D721Med (cell line): ENCODE measurements around the gene CPXM2.

Experiments
- DNase-seq: peaks from one replicate; pipeline ENCODE4 v3.0.0; 2011; ENCODE audit warnings: low spot score; ENCODE audit not compliant: insufficient read length
- FAIRE-seq: peaks from 2 replicates; lab custom pipeline; 2011; peaks lifted over from hg19 to GRCh38; lab: Jason Lieb, UNC
- TF ChIP-seq, protein P1 (sequence below): IDR thresholded peaks from 2 replicates; pipeline ENCODE4 v1.5.1; 2012; ENCODE audit warnings: mild to moderate bottlenecking, control low read depth; ENCODE audit not compliant: insufficient read depth; ENCODE audit errors: missing control alignments

The CPXM2 gene

DNA sequence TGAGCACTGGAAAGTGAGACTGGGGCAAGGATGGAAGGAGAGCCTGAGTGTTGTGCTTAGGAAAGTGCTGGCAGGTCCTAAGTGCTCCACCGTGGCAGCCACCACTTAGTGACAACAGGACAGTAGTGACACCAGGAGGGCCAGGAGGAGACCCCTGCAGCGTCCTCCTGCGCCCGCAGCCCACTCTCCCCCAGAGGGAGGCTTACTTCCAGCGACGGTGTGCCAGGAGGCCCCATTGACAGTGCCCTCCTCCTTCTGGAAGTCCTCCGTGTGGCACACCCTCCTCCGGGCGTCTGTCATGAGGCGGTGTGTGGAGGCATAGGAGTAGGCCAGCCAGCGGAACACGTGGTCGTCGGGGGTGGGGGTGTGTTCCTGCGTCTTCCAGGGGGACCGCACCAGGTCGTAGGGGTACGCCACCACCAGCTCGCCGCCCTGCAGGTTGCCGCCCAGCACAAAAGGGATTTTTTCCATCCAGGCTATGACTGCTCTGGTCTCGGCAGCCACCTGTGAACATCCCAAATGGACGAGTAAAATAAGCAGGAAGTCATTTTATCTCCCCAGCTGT is 129.9 kb downstream of the CPXM2 start:
- no peak for DNase-seq
- FAIRE-seq = no peak
- TF ChIP-seq, protein P1, sequence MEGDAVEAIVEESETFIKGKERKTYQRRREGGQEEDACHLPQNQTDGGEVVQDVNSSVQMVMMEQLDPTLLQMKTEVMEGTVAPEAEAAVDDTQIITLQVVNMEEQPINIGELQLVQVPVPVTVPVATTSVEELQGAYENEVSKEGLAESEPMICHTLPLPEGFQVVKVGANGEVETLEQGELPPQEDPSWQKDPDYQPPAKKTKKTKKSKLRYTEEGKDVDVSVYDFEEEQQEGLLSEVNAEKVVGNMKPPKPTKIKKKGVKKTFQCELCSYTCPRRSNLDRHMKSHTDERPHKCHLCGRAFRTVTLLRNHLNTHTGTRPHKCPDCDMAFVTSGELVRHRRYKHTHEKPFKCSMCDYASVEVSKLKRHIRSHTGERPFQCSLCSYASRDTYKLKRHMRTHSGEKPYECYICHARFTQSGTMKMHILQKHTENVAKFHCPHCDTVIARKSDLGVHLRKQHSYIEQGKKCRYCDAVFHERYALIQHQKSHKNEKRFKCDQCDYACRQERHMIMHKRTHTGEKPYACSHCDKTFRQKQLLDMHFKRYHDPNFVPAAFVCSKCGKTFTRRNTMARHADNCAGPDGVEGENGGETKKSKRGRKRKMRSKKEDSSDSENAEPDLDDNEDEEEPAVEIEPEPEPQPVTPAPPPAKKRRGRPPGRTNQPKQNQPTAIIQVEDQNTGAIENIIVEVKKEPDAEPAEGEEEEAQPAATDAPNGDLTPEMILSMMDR = no peak

DNA sequence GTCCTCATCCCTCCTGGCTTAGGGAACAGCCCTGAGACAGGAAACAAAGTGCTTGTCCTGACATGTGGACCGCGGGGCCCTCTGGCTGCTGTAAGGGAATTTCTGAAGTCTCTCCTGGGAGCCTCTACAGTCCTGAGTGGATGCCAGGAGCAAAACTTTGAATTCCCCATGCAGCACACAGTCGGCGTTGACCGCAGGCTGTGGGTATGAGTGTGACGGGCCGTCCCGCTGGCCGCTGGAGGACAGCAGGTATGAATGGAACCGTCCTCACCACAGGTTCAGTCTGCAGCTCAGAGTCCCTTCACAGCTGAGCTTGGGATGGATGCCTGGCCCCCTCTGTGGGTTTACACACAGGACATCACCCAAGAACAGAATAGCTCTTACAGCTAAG is 130.6 kb downstream of the CPXM2 start:
- TF ChIP-seq, protein P1 = no peak
- FAIRE-seq = no peak
- no peak for DNase-seq

DNA sequence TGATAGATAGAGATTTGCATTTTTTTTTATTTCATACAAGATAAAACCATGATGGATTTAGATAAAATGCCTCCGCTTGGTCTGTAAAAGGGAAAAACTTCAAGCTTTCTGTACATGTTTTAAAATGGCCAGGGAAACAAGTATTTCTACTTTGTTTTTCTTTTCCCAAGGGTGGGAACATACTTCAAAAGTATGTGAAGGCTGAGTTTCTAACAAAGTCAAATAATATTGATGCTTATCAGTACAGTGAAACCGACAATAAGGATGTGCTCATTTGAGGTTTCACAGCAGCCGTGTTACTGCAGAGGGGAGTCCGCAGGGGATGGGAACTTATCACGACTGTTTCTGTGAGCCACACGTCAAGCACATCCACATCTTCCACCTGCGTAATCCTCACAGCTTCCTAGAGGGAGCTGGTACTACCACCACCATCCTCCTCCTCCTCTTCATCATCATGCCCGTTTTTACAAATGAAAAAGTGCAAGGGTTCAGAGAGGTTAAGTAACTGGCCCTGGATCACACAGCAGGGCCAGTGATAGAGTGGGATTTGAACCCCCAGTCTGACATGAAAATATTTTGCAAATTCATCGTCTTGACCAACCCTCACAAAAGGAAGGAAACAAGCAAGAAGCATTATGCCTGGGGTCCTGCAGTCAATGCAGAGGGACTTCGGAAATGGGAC is 131.1 kb downstream of the CPXM2 start:
- TF ChIP-seq, protein P1 = no peak
- DNase-seq (no peak), FAIRE-seq (no peak)

DNA sequence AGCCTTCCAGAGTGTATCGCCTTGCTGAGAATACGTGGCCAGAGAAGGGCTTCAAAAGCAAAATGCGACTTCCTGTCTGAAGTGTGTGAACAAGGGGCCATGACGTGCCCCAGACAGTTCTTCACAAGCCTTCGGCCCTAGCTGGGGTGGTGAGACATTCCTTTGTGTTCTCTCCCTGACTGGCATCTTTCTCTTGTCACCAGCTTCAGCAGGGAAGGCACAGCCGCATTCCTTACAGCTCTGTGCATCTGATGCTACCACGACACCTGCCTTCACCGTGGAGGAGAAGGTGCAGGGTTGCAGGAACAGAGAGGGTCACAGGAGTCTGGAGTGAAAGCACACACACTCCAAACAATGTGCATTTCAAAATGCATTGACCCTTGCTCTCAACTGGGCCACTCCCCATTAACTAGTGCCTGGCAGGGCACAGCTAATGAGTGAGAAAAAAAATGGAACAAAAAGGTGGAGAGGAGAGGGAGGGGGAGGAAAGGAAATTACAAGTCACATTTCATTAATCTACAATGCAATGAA is 132.0 kb downstream of the CPXM2 start:
- TF ChIP-seq, protein P1 = no peak
- DNase-seq (no peak), FAIRE-seq (no peak)

DNA sequence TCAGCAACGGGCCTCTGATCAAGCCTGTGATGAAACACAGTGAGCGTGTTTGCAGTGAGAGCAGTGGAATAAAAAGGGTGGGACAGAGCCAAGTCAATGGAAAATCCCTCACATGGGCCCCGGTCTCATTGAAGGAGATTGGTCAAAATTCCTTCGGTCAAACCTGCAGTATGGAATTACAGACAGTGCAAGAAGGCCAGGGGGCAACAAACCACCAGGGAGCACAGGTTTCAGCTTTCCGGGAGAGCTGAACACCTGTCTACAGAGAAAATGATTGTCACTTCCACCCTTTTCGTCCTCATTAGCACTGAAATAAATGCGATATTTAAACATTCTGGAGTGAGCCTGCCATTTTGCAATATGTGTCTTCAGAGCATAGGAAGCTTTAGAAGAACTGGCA is 132.6 kb downstream of the CPXM2 start:
- DNase-seq = no peak
- FAIRE-seq = no peak
- TF ChIP-seq, protein P1 = no peak

DNA sequence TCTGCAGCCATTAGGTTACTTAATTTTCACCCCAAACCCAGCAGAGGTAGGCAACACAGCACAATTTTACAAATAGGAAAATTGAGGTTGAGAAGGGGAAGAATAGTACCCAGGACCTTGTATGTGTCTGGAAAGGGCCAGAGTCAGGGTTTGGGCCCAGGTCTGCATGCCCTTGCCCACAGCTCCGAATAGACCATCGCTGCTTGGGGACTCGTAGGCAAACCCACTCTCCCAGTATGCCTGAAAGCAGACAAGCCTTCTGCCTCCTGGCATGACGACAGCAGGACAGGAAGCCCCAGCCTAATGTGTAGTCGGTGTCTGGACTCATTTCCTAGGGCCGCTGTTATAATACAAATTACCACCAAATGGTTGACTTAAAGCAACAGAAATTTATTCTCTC is 133.8 kb downstream of the CPXM2 start:
- DNase-seq (no peak), FAIRE-seq (no peak)
- TF ChIP-seq, protein P1 = no peak

DNA sequence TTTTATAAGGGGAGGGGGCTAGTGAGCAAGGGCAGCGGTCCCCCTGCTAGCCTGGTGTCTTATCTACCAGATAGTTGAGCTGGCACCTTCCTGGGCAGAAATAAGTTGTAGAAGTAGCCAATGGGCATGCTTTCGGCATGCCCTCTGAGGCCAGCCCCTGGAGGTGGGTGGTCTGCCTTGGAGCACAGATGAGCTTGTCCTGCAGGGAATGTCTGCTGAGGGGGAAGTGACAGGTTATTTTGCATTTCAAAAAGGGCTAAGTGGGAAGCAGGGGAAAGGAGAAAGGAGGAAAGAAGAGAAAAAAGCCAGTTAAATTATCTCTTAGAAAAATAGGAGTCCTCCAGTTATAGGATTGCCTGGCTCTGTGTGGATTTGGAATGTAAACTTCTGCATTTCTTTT is 136.5 kb downstream of the CPXM2 start:
- TF ChIP-seq, protein P1 = no peak

More for the DNA sequence above, 136.5 kb downstream of the CPXM2 start:
- FAIRE-seq = no peak
- no peak for DNase-seq
